Ishikawa (cell line): ENCODE measurements around the gene SH3RF1.

Experiments
- CEBPB ChIP-seq: IDR thresholded peaks from 2 replicates; pipeline ENCODE4 v1.6.1; 2012
- CREB1 ChIP-seq: IDR thresholded peaks from 2 replicates; pipeline ENCODE4 v1.6.1; 2012; ENCODE audit warnings: low read depth
- EGR1 ChIP-seq: IDR thresholded peaks from 2 replicates; pipeline ENCODE4 v1.6.1; 2012
- EP300 ChIP-seq: IDR thresholded peaks from 2 replicates; pipeline ENCODE4 v1.6.1; 2012; ENCODE audit warnings: borderline replicate concordance
- FOXM1 ChIP-seq: IDR thresholded peaks from 2 replicates; pipeline ENCODE4 v1.6.1; 2012; ENCODE audit warnings: low read depth, borderline replicate concordance
- NFIC ChIP-seq: IDR thresholded peaks from 2 replicates; pipeline ENCODE4 v1.6.1; 2012
- RAD21 ChIP-seq: IDR thresholded peaks from 2 replicates; pipeline ENCODE4 v1.6.1; 2012; ENCODE audit warnings: low read depth
- TAF1 ChIP-seq: IDR thresholded peaks from 2 replicates; pipeline ENCODE4 v1.6.1; 2012; ENCODE audit warnings: low read depth, mild to moderate bottlenecking
- TCF12 ChIP-seq: IDR thresholded peaks from 2 replicates; pipeline ENCODE4 v1.6.1; 2012; ENCODE audit warnings: low read depth
- TEAD4 ChIP-seq: IDR thresholded peaks from 2 replicates; pipeline ENCODE4 v1.6.1; 2012
- YY1 ChIP-seq: IDR thresholded peaks from 2 replicates; pipeline ENCODE4 v1.6.1; 2012; ENCODE audit warnings: low read depth
- ZBTB7A ChIP-seq: IDR thresholded peaks from 2 replicates; pipeline ENCODE4 v1.6.1; 2012; ENCODE audit warnings: low read depth
- TF ChIP-seq, protein P1 (sequence below): IDR thresholded peaks from 2 replicates; pipeline ENCODE4 v1.6.1; 2012
- TF ChIP-seq, protein P2 (sequence below): IDR thresholded peaks from 2 replicates; pipeline ENCODE4 v1.6.1; 2012; ENCODE audit warnings: low read depth, mild to moderate bottlenecking
- TF ChIP-seq, protein P3 (sequence below): IDR thresholded peaks from 2 replicates; pipeline ENCODE4 v1.6.1; 2012

The SH3RF1 gene

DNA sequence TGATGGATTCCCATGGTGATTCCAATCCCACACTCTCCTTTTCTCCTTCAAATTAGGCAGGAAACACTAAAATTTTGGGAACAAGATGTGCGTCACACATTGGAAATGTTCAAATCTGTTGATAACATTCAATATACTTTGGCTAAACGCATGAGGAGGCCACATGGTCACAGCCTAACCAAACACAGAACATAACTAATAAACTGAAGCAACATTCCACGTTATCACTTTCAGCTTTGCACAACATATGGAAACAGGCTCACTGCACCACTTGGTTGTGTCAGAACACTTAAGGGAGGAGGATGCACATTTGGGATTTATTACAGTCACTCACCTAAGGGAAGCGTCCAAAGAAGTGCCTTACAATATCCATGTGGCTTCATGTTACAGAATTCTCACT lies 4.7 kb downstream of the SH3RF1 start:
- no peak for TF ChIP-seq CEBPB
- TF ChIP-seq, protein P1, sequence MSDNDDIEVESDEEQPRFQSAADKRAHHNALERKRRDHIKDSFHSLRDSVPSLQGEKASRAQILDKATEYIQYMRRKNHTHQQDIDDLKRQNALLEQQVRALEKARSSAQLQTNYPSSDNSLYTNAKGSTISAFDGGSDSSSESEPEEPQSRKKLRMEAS = no peak

- TF ChIP-seq FOXM1 = no peak
- no peak for TF ChIP-seq CREB1
- no peak for TF ChIP-seq NFIC
- no peak for TF ChIP-seq ZBTB7A
- TF ChIP-seq, protein P1 = no peak
- TF ChIP-seq, protein P2, sequence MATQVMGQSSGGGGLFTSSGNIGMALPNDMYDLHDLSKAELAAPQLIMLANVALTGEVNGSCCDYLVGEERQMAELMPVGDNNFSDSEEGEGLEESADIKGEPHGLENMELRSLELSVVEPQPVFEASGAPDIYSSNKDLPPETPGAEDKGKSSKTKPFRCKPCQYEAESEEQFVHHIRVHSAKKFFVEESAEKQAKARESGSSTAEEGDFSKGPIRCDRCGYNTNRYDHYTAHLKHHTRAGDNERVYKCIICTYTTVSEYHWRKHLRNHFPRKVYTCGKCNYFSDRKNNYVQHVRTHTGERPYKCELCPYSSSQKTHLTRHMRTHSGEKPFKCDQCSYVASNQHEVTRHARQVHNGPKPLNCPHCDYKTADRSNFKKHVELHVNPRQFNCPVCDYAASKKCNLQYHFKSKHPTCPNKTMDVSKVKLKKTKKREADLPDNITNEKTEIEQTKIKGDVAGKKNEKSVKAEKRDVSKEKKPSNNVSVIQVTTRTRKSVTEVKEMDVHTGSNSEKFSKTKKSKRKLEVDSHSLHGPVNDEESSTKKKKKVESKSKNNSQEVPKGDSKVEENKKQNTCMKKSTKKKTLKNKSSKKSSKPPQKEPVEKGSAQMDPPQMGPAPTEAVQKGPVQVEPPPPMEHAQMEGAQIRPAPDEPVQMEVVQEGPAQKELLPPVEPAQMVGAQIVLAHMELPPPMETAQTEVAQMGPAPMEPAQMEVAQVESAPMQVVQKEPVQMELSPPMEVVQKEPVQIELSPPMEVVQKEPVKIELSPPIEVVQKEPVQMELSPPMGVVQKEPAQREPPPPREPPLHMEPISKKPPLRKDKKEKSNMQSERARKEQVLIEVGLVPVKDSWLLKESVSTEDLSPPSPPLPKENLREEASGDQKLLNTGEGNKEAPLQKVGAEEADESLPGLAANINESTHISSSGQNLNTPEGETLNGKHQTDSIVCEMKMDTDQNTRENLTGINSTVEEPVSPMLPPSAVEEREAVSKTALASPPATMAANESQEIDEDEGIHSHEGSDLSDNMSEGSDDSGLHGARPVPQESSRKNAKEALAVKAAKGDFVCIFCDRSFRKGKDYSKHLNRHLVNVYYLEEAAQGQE = no peak
- no peak for TF ChIP-seq TEAD4
- TF ChIP-seq EGR1 = no peak
- no peak for TF ChIP-seq RAD21
- TF ChIP-seq, protein P3, sequence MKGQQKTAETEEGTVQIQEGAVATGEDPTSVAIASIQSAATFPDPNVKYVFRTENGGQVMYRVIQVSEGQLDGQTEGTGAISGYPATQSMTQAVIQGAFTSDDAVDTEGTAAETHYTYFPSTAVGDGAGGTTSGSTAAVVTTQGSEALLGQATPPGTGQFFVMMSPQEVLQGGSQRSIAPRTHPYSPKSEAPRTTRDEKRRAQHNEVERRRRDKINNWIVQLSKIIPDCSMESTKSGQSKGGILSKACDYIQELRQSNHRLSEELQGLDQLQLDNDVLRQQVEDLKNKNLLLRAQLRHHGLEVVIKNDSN = no peak
- TF ChIP-seq CEBPB = no peak
- no peak for TF ChIP-seq EP300
- no peak for TF ChIP-seq TAF1
- no peak for TF ChIP-seq YY1
- TF ChIP-seq TCF12 = no peak
These were observed 6.9 kb downstream of the SH3RF1 start for GRCh38 chr4:169263791-169264392.

- TF ChIP-seq RAD21 (no peak), TAF1 (no peak), NFIC (no peak), EGR1 (no peak)
These were observed 10.4 kb downstream of the SH3RF1 start for GRCh38 chr4:169260217-169260866.

- TF ChIP-seq RAD21 = no peak
- no peak for TF ChIP-seq TEAD4
- no peak for TF ChIP-seq TCF12
- no peak for TF ChIP-seq FOXM1
- TF ChIP-seq NFIC = no peak
- TF ChIP-seq YY1 = no peak
- TF ChIP-seq, protein P2 = no peak
- TF ChIP-seq EGR1 = no peak
- TF ChIP-seq, protein P3 = no peak
- no peak for TF ChIP-seq EP300
- no peak for TF ChIP-seq CREB1
- TF ChIP-seq, protein P1 = no peak
- TF ChIP-seq TAF1 = no peak
- TF ChIP-seq CEBPB = no peak
- TF ChIP-seq ZBTB7A = no peak
These were observed 11.5 kb downstream of the SH3RF1 start for GRCh38 chr4:169259271-169259670.

DNA sequence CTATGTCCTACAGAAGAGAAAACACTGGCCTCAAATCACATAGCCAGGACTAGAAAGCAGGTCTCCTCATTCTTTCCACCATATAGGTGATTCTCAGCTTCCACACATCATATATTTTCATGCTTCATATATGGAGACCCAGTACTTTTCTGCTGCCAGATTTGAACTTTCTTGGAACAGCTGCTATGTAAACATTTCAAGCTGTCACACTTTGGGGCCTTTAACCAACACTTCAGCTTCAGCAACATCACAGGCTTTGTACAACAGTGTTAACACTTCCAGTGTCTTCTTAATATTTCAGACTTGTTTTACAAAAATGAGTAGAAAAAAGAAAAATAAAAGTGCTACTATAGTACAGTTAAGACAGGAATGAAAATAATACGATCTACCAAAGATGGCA lies 12.6 kb downstream of the SH3RF1 start:
- TF ChIP-seq RAD21 (no peak), TEAD4 (no peak), EP300 (no peak), YY1 (no peak), CEBPB (no peak), TCF12 (no peak), EGR1 (no peak), ZBTB7A (no peak), CREB1 (no peak)
- TF ChIP-seq, protein P1 = no peak
- TF ChIP-seq, protein P2 = no peak
